OCI-LY7 (cell line): ENCODE measurements around the gene MED13.

Source experiments
- CTCF ChIP-seq: fragments of 200-600 bp; sonication (generic); conservative IDR thresholded peaks from 2 replicates; pipeline ENCODE4 v1.5.1; 2014; ENCODE audit warnings: mild to moderate bottlenecking, antibody characterized with exemption, low read length, moderate library complexity, mixed read lengths
- EZH2phosphoT487 ChIP-seq: fragments of 200-600 bp; sonication (generic); IDR thresholded peaks from 2 replicates; pipeline ENCODE4 v1.6.1; 2018; ENCODE audit warnings: low read depth, borderline replicate concordance, mild to moderate bottlenecking, mixed run types, antibody characterized with exemption, low read length, moderate library complexity, mixed read lengths

DNA sequence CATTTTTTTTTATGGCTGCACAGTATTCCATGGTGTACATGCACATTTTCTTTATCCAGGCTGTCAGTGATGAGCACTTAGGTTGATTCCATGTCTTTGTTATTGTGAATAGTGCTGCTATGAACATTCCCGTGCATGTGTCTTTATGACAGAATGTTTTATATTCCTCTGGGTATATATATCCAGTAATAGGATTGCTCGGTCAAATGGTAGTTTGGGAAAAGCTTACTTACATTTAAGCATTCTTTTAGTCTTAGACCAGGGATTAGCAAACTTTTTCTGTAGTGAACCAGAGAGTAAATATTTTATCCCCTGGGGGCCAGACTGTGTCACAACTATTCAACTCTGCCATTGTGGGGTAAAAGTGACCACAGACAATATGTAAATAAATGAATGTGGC is 40.2 kb downstream of the MED13 start:
- TF ChIP-seq CTCF (no peak), EZH2phosphoT487 (no peak)
